Activated CD4-positive, alpha-beta T cell treated with anti-CD3 and anti-CD28 coated beads for 36 hours (primary cell): ENCODE results near the gene NCAPH2. TPM values are rescaled to one million over a fixed set of nuclear protein-coding genes. Genes with fewer than 3 reads are reported as not detected.
A peak's percentile ranks its signal among the peaks of the same experiment; 100 is the strongest.

Experiments used
- ATAC-seq: fragments of 200-7000 bp; cut with Tn5 transposase; one replicate; pipeline ENCODE4 v1.10.0; 2021; ENCODE audit warnings: mild to moderate bottlenecking, moderate library complexity
- CTCF ChIA-PET: fragments of 350-600 bp; sonication (Branson Sonifier 250); formaldehyde crosslinking; loops from one replicate; lab custom pipeline; 2021; ENCODE audit warnings: antibody characterized with exemption; lab: Charles Lee
- POLR2A ChIA-PET: fragments of 350-600 bp; sonication (Branson Sonifier 250); formaldehyde crosslinking; loops from one replicate; lab custom pipeline; 2021; ENCODE audit warnings: antibody characterized with exemption, inconsistent platforms; lab: Charles Lee
- DNase-seq: peaks from one replicate; pipeline ENCODE4 v3.0.0-alpha.2; 2020
- H3K27ac Mint-ChIP-seq: one replicate; pipeline ENCODE4 v1.8.0; 2021; ENCODE audit warnings: mixed read lengths
- H3K27me3 Mint-ChIP-seq: one replicate; pipeline ENCODE4 v1.8.0; 2021; ENCODE audit warnings: mixed read lengths
- H3K36me3 Mint-ChIP-seq: one replicate; pipeline ENCODE4 v1.8.0; 2021; ENCODE audit warnings: low read depth, mixed read lengths
- H3K4me1 Mint-ChIP-seq: one replicate; pipeline ENCODE4 v1.8.0; 2021; ENCODE audit warnings: mixed read lengths
- H3K4me3 Mint-ChIP-seq: one replicate; pipeline ENCODE4 v1.8.0; 2021; ENCODE audit warnings: mild to moderate bottlenecking, moderate library complexity, mixed read lengths
- H3K9me3 Mint-ChIP-seq: one replicate; pipeline ENCODE4 v1.8.0; 2021; ENCODE audit warnings: low read depth, mixed read lengths
- intact Hi-C, 2 experiments: fragments of 100-400 bp; cut with DNase I in 1 of 2; cut with micrococcal nuclease in 1 of 2; formaldehyde crosslinking; loops; one replicate each; pipeline versions ENCODE4 v1.14.2 to v1.15.1; 2022 to 2024; cut with DNase I, micrococcal nuclease
- total RNA-seq, 2 experiments: library from RNA; stranded (reverse); gene quantifications; one replicate each; pipeline ENCODE4 v1.2.3, GENCODE V29; 2021

Gene NCAPH2
- total RNA-seq, 2 experiments from 2014 or later = 115 to 123 TPM

GRCh38 chr22:50548921-50549790 lies 41.1 kb downstream of the NCAPH2 start:
- ATAC-seq (peak; percentile 4), DNase-seq (no peak)
- H3K4me3 Mint-ChIP-seq = peak overlapping the region; percentile 74
- ChIA-PET CTCF (interaction anchor here (0.7 to 2.5 kb wide), 8 partner anchors 10 to 141 kb away, joined by 3 to 14 read pairs (median 3); partner anchors contain the start of genes LMF2 and SCO2), POLR2A (interaction anchor here (0.8 to 0.9 kb wide), 2 partner anchors 23 to 72 kb away, joined by 3 to 5 read pairs; partner anchors contain the start of gene SCO2)
- intact Hi-C loops = no loop called here
- H3K27ac Mint-ChIP-seq = peak overlapping the region; percentile 77
- peaks cover 3% of the 10 kb centered on the region for H3K36me3 Mint-ChIP-seq
- no peaks in the 10 kb centered on the region for H3K9me3 Mint-ChIP-seq
- no peaks in the 10 kb centered on the region for H3K27me3 Mint-ChIP-seq
- H3K4me1 Mint-ChIP-seq = peaks cover 33% of the 10 kb centered on the region

GRCh38 chr22:50550395-50550794 lies 42.4 kb downstream of the NCAPH2 start:
- ChIA-PET POLR2A (interaction anchor here (1.4 kb wide), 1 partner anchor 25 kb away, joined by 7 read pairs; the partner anchor contains the start of gene SCO2), CTCF (interaction anchor here (0.8 to 2.2 kb wide), 6 partner anchors 10 to 71 kb away, joined by 3 to 15 read pairs (median 3); partner anchors contain the start of genes LMF2, SCO2 and SYCE3)
- H3K4me1 Mint-ChIP-seq = peaks cover 21% of the 10 kb centered on the region
- no peaks in the 10 kb centered on the region for H3K9me3 Mint-ChIP-seq
- H3K27ac Mint-ChIP-seq = no peak overlapping the region
- H3K36me3 Mint-ChIP-seq = peaks cover 3% of the 10 kb centered on the region
- intact Hi-C loops = no loop called here
- ATAC-seq = no peak
- H3K27me3 Mint-ChIP-seq = no peaks in the 10 kb centered on the region
- DNase-seq = no peak
- peak overlapping the region; percentile 74 for H3K4me3 Mint-ChIP-seq

GRCh38 chr22:50551160-50551752 lies 43.2 kb downstream of the NCAPH2 start:
- no peaks in the 10 kb centered on the region for H3K27me3 Mint-ChIP-seq
- H3K4me1 Mint-ChIP-seq = peaks cover 12% of the 10 kb centered on the region
- no peak overlapping the region for H3K4me3 Mint-ChIP-seq
- DNase-seq (no peak), ATAC-seq (no peak)
- H3K36me3 Mint-ChIP-seq = peaks cover 3% of the 10 kb centered on the region
- no peak overlapping the region for H3K27ac Mint-ChIP-seq
- H3K9me3 Mint-ChIP-seq = no peaks in the 10 kb centered on the region
- intact Hi-C loops = no loop called here
- POLR2A ChIA-PET = interaction anchor here (1.4 kb wide), 1 partner anchor 26 kb away, joined by 7 read pairs; the partner anchor contains the start of gene SCO2
- CTCF ChIA-PET = interaction anchor here (1.3 to 2.2 kb wide), 3 partner anchors 12 to 70 kb away, joined by 3 to 15 read pairs (median 4); partner anchors contain the start of genes SCO2 and SYCE3

GRCh38 chr22:50553310-50553709 lies 45.3 kb downstream of the NCAPH2 start:
- Mint-ChIP-seq H3K27me3 (no peaks in the 10 kb centered on the region), H3K4me3 (no peak overlapping the region), H3K27ac (no peak overlapping the region), H3K4me1 (peaks cover 10% of the 10 kb centered on the region), H3K36me3 (peaks cover 3% of the 10 kb centered on the region), H3K9me3 (no peaks in the 10 kb centered on the region)
- CTCF ChIA-PET = no interaction called here
- ATAC-seq (no peak), DNase-seq (no peak)
- intact Hi-C loops = no loop called here
- POLR2A ChIA-PET = no interaction called here

- ChIA-PET CTCF (interaction anchor here (0.6 to 1.9 kb wide), 4 partner anchors 9 to 321 kb away, joined by 3 to 9 read pairs (median 6); partner anchors contain the start of gene KLHDC7B), POLR2A (no interaction called here)
- DNase-seq (no peak), ATAC-seq (no peak)
- Mint-ChIP-seq H3K36me3 (no peaks in the 10 kb centered on the region), H3K27me3 (no peaks in the 10 kb centered on the region), H3K4me3 (no peak overlapping the region), H3K9me3 (no peaks in the 10 kb centered on the region), H3K4me1 (peaks cover 7% of the 10 kb centered on the region), H3K27ac (no peak overlapping the region)
- intact Hi-C loops = no loop called here
These were observed 48.7 kb downstream of the NCAPH2 start for GRCh38 chr22:50556703-50557102.

GRCh38 chr22:50560034-50560433 lies 52.0 kb downstream of the NCAPH2 start:
- no peak for ATAC-seq
- Mint-ChIP-seq H3K27me3 (no peaks in the 10 kb centered on the region), H3K4me3 (no peak overlapping the region), H3K4me1 (peaks cover 19% of the 10 kb centered on the region), H3K27ac (no peak overlapping the region), H3K36me3 (no peaks in the 10 kb centered on the region), H3K9me3 (no peaks in the 10 kb centered on the region)
- DNase-seq = no peak
- intact Hi-C loops = no loop called here
- ChIA-PET CTCF (interaction anchor here (0.5 to 1.7 kb wide), 6 partner anchors 10 to 61 kb away, joined by 3 to 7 read pairs (median 3); partner anchors contain the start of gene KLHDC7B), POLR2A (interaction anchor here (0.6 kb wide), 1 partner anchor 49 kb away, joined by 3 read pairs; no protein-coding TSS in a partner anchor)

- no peaks in the 10 kb centered on the region for H3K27me3 Mint-ChIP-seq
- peaks cover 19% of the 10 kb centered on the region for H3K4me1 Mint-ChIP-seq
- H3K27ac Mint-ChIP-seq = peak overlapping the region; percentile 84
- POLR2A ChIA-PET = no interaction called here
- CTCF ChIA-PET = interaction anchor here (1.6 to 1.7 kb wide), 2 partner anchors 14 to 33 kb away, joined by 3 to 7 read pairs; no protein-coding TSS in a partner anchor
- H3K36me3 Mint-ChIP-seq = no peaks in the 10 kb centered on the region
- ATAC-seq (no peak), DNase-seq (no peak)
- H3K9me3 Mint-ChIP-seq = no peaks in the 10 kb centered on the region
- intact Hi-C loops = loop anchor here (1.0 to 2.0 kb wide), 7 partner anchors 17 to 60 kb away; partner anchors contain the start of genes CHKB (in 1 of the 2), NCAPH2 (in 1 of the 2) and TYMP (in 1 of the 2)
- peak overlapping the region; percentile 45 for H3K4me3 Mint-ChIP-seq
These were observed 53.7 kb downstream of the NCAPH2 start for GRCh38 chr22:50561401-50562358.

GRCh38 chr22:50562523-50563412 lies 54.7 kb downstream of the NCAPH2 start, which contains the start of gene SYCE3:
Gene SYCE3, minus strand, starts transcription at chr22:50562919. Its CDS starts 6,514 bp downstream, at chr22:50556405.
- POLR2A ChIA-PET = interaction anchor here (1.3 to 1.6 kb wide), 2 partner anchors 19 to 37 kb away, joined by 4 to 8 read pairs; partner anchors contain the start of gene SCO2
- H3K36me3 Mint-ChIP-seq = peaks cover 3% of the 10 kb centered on the region
- H3K4me1 Mint-ChIP-seq = peaks cover 19% of the 10 kb centered on the region
- no peaks in the 10 kb centered on the region for H3K27me3 Mint-ChIP-seq
- ATAC-seq = peak; percentile 96
- peak within 1 kb of the TSS; percentile 83 for H3K4me3 Mint-ChIP-seq
- intact Hi-C loops = loop anchor here (1.0 to 2.0 kb wide), 9 partner anchors 18 to 66 kb away; partner anchors contain the start of genes CHKB (in 2 of the 2), ARSA (in 1 of the 2), NCAPH2 (in 1 of the 2) and TYMP (in 1 of the 2)
- H3K27ac Mint-ChIP-seq = peak within 1 kb of the TSS; percentile 84
- no peaks in the 10 kb centered on the region for H3K9me3 Mint-ChIP-seq
- CTCF ChIA-PET = interaction anchor here (0.6 to 4.4 kb wide), 22 partner anchors 10 to 372 kb away, joined by 3 to 43 read pairs (median 3); partner anchors contain the start of genes KLHDC7B, LMF2, NCAPH2 and SCO2
- peak; percentile 99 for DNase-seq
